Central memory CD8-positive, alpha-beta T cell (primary cell): ENCODE results near the gene MAST4.

Experiments used
- ATAC-seq: fragments of 150-1000 bp; cut with Tn5 transposase; replicated peaks from 2 replicates; pipeline ENCODE4 v1.10.0; 2022; ENCODE audit warnings: mild to moderate bottlenecking, moderate FRiP score, moderate number of reproducible peaks; ENCODE audit not compliant: poor library complexity, severe bottlenecking; ENCODE audit errors: extremely low read depth
- DNase-seq, 2 donors: peaks; one replicate each; pipeline ENCODE4 v3.0.0; 2021; ENCODE audit warnings: low spot score in 2 of 2
- H3K27ac Mint-ChIP-seq: one replicate; pipeline ENCODE4 v1.8.0; 2022; ENCODE audit warnings: low read depth, mild to moderate bottlenecking, moderate library complexity, mixed read lengths
- H3K27me3 Mint-ChIP-seq: one replicate; pipeline ENCODE4 v1.8.0; 2022; ENCODE audit warnings: mixed read lengths
- H3K36me3 Mint-ChIP-seq: one replicate; pipeline ENCODE4 v1.8.0; 2022; ENCODE audit warnings: mild to moderate bottlenecking, moderate library complexity, mixed read lengths; ENCODE audit not compliant: insufficient read depth
- H3K4me1 Mint-ChIP-seq: one replicate; pipeline ENCODE4 v1.8.0; 2022; ENCODE audit warnings: mixed read lengths
- H3K4me3 Mint-ChIP-seq: one replicate; pipeline ENCODE4 v1.8.0; 2022; ENCODE audit warnings: mild to moderate bottlenecking, moderate library complexity, mixed read lengths
- H3K9me3 Mint-ChIP-seq: one replicate; pipeline ENCODE4 v1.8.0; 2022; ENCODE audit warnings: mixed read lengths

Gene MAST4

GRCh38 chr5:66637994-66638393, 41.8 kb downstream of the MAST4 start:
- Mint-ChIP-seq H3K27ac (no peak overlapping the region), H3K4me3 (no peak overlapping the region), H3K4me1 (no peaks in the 10 kb centered on the region), H3K9me3 (no peaks in the 10 kb centered on the region), H3K27me3 (peaks cover 18% of the 10 kb centered on the region), H3K36me3 (no peaks in the 10 kb centered on the region)
- ATAC-seq (no peak), DNase-seq (no peak)

GRCh38 chr5:66639037-66639436, 42.8 kb downstream of the MAST4 start:
- H3K27me3 Mint-ChIP-seq: peaks cover 18% of the 10 kb centered on the region
- no peaks in the 10 kb centered on the region for H3K9me3 Mint-ChIP-seq
- H3K4me3 Mint-ChIP-seq: no peak overlapping the region
- no peak for ATAC-seq
- no peak overlapping the region for H3K27ac Mint-ChIP-seq
- no peak for DNase-seq
- H3K4me1 Mint-ChIP-seq: no peaks in the 10 kb centered on the region
- H3K36me3 Mint-ChIP-seq: no peaks in the 10 kb centered on the region

- Mint-ChIP-seq H3K27me3 (peaks cover 10% of the 10 kb centered on the region), H3K4me3 (no peak overlapping the region), H3K9me3 (no peaks in the 10 kb centered on the region), H3K4me1 (no peaks in the 10 kb centered on the region), H3K27ac (no peak overlapping the region), H3K36me3 (no peaks in the 10 kb centered on the region)
- no peak for DNase-seq
- ATAC-seq: no peak
Observed at GRCh38 chr5:66642538-66642937, 46.3 kb downstream of the MAST4 start.

GRCh38 chr5:66643387-66643786, 47.2 kb downstream of the MAST4 start:
- Mint-ChIP-seq H3K9me3 (no peaks in the 10 kb centered on the region), H3K27me3 (peaks cover 10% of the 10 kb centered on the region), H3K4me3 (no peak overlapping the region), H3K4me1 (no peaks in the 10 kb centered on the region), H3K36me3 (no peaks in the 10 kb centered on the region), H3K27ac (no peak overlapping the region)
- DNase-seq: no peak
- no peak for ATAC-seq

GRCh38 chr5:66644111-66644510, 47.9 kb downstream of the MAST4 start:
- no peaks in the 10 kb centered on the region for H3K9me3 Mint-ChIP-seq

GRCh38 chr5:66645039-66645438, 48.8 kb downstream of the MAST4 start:
- no peak overlapping the region for H3K4me3 Mint-ChIP-seq
- no peak for DNase-seq
- H3K27me3 Mint-ChIP-seq: peaks cover 21% of the 10 kb centered on the region
- ATAC-seq: no peak
- H3K36me3 Mint-ChIP-seq: no peaks in the 10 kb centered on the region
- no peaks in the 10 kb centered on the region for H3K4me1 Mint-ChIP-seq
- no peak overlapping the region for H3K27ac Mint-ChIP-seq
- no peaks in the 10 kb centered on the region for H3K9me3 Mint-ChIP-seq

More at GRCh38 chr5:66644111-66644510, 47.9 kb downstream of the MAST4 start:
- H3K36me3 Mint-ChIP-seq: no peaks in the 10 kb centered on the region
- H3K27me3 Mint-ChIP-seq: peaks cover 12% of the 10 kb centered on the region
- DNase-seq: no peak
- H3K4me3 Mint-ChIP-seq: no peak overlapping the region
- H3K27ac Mint-ChIP-seq: no peak overlapping the region
- no peaks in the 10 kb centered on the region for H3K4me1 Mint-ChIP-seq
- ATAC-seq: no peak

- H3K27ac Mint-ChIP-seq: no peak overlapping the region
- H3K4me1 Mint-ChIP-seq: no peaks in the 10 kb centered on the region
- no peak for DNase-seq
- ATAC-seq: no peak
- H3K4me3 Mint-ChIP-seq: no peak overlapping the region
- peaks cover 21% of the 10 kb centered on the region for H3K27me3 Mint-ChIP-seq
- no peaks in the 10 kb centered on the region for H3K9me3 Mint-ChIP-seq
- H3K36me3 Mint-ChIP-seq: no peaks in the 10 kb centered on the region
Observed at GRCh38 chr5:66646570-66646969, 50.4 kb downstream of the MAST4 start.

- Mint-ChIP-seq H3K9me3 (no peaks in the 10 kb centered on the region), H3K27me3 (peaks cover 17% of the 10 kb centered on the region), H3K4me3 (no peak overlapping the region), H3K27ac (no peak overlapping the region), H3K36me3 (no peaks in the 10 kb centered on the region), H3K4me1 (no peaks in the 10 kb centered on the region)
- no peak for DNase-seq
- no peak for ATAC-seq
Observed at GRCh38 chr5:66647146-66647856, 51.1 kb downstream of the MAST4 start.

GRCh38 chr5:66652818-66653217, 56.6 kb downstream of the MAST4 start:
- H3K27ac Mint-ChIP-seq: no peak overlapping the region
- no peak for DNase-seq

GRCh38 chr5:66653325-66653724, 57.1 kb downstream of the MAST4 start:
- Mint-ChIP-seq H3K27me3 (peaks cover 11% of the 10 kb centered on the region), H3K4me3 (no peak overlapping the region), H3K36me3 (no peaks in the 10 kb centered on the region), H3K9me3 (no peaks in the 10 kb centered on the region), H3K27ac (peak overlapping the region; percentile 13), H3K4me1 (no peaks in the 10 kb centered on the region)
- ATAC-seq (no peak), DNase-seq (no peak)

More at GRCh38 chr5:66652818-66653217, 56.6 kb downstream of the MAST4 start:
- Mint-ChIP-seq H3K4me3 (no peak overlapping the region), H3K4me1 (no peaks in the 10 kb centered on the region), H3K36me3 (no peaks in the 10 kb centered on the region), H3K9me3 (no peaks in the 10 kb centered on the region), H3K27me3 (peaks cover 11% of the 10 kb centered on the region)
- no peak for ATAC-seq

GRCh38 chr5:66655395-66656324, 59.5 kb downstream of the MAST4 start:
- H3K4me3 Mint-ChIP-seq: no peak overlapping the region
- H3K4me1 Mint-ChIP-seq: no peaks in the 10 kb centered on the region
- no peak for ATAC-seq
- no peaks in the 10 kb centered on the region for H3K36me3 Mint-ChIP-seq
- H3K27me3 Mint-ChIP-seq: no peaks in the 10 kb centered on the region
- H3K27ac Mint-ChIP-seq: no peak overlapping the region
- no peaks in the 10 kb centered on the region for H3K9me3 Mint-ChIP-seq
- no peak for DNase-seq

- DNase-seq (no peak), ATAC-seq (no peak)
- Mint-ChIP-seq H3K27ac (no peak overlapping the region), H3K27me3 (peaks cover 7% of the 10 kb centered on the region), H3K9me3 (no peaks in the 10 kb centered on the region), H3K36me3 (no peaks in the 10 kb centered on the region), H3K4me1 (no peaks in the 10 kb centered on the region), H3K4me3 (no peak overlapping the region)
Observed at GRCh38 chr5:66658516-66658915, 62.3 kb downstream of the MAST4 start.

GRCh38 chr5:66659780-66660179, 63.6 kb downstream of the MAST4 start:
- ATAC-seq: no peak
- H3K36me3 Mint-ChIP-seq: no peaks in the 10 kb centered on the region

More at GRCh38 chr5:66659780-66660179, 63.6 kb downstream of the MAST4 start:
- H3K4me1 Mint-ChIP-seq: no peaks in the 10 kb centered on the region
- no peaks in the 10 kb centered on the region for H3K9me3 Mint-ChIP-seq
- no peak overlapping the region for H3K4me3 Mint-ChIP-seq
- no peak overlapping the region for H3K27ac Mint-ChIP-seq
- peaks cover 20% of the 10 kb centered on the region for H3K27me3 Mint-ChIP-seq
- DNase-seq: no peak
